GM04504 (cell line): ENCODE data around the gene CAB39.

Experiments
- DNase-seq: peaks from one replicate; pipeline ENCODE4 v3.0.0-alpha.2; 2012; ENCODE audit warnings: low read depth

Gene CAB39

GRCh38 chr2:230863442-230864121 lies 150.9 kb downstream of the CAB39 start:
- no peak for DNase-seq

GRCh38 chr2:230864122-230864604 lies 151.5 kb downstream of the CAB39 start:
- DNase-seq = no peak

GRCh38 chr2:230864605-230865306 lies 152.1 kb downstream of the CAB39 start, which contains the start of gene ITM2C:
ITM2C (plus strand) TSS chr2:230864942; CDS start chr2:230865026, 84 bp downstream.
- DNase-seq = no peak

DNA sequence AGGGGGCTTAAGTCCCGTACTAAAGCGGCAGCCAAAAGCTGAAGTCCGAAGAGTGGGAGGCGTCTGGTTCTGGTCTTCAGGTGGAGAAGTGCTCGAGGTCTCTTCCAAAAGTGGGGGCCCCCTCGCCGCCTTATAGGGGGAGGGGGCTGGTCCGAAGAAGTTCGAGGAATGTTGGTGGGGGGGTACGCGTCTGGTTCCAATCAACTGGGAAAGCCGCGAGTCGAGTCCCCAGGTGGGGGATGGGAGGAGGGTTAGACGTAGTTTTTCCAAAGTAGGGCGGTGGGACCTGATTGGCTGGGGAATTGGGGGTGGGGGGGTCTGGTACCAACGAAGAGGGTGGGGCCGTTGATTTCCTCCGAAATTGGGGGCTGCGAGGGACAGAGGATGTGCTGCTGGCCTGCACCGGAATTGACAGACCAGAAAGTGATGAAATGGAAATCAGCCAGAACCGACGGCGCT lies 152.7 kb downstream of the CAB39 start:
- no peak for DNase-seq

- no peak for DNase-seq
Measured at GRCh38 chr2:230865766-230866755, 153.4 kb downstream of the CAB39 start.

- DNase-seq = no peak
Measured at GRCh38 chr2:230866756-230867523, 154.3 kb downstream of the CAB39 start.

- DNase-seq = no peak
Measured at GRCh38 chr2:230868161-230868946, 155.7 kb downstream of the CAB39 start.

- DNase-seq = no peak
Measured at GRCh38 chr2:230868947-230869913, 156.6 kb downstream of the CAB39 start.

- no peak for DNase-seq
Measured at GRCh38 chr2:230869914-230870543, 157.4 kb downstream of the CAB39 start.
